Upper lobe of left lung (tissue), 4 donors: ENCODE measurements around the gene CIITA.

ENCODE experiments used
- CTCF ChIP-seq, 6 experiments: fragments of 450-650 bp in 4 of 6; fragments of 200-600 bp in 2 of 6; sonication (generic) in 2 of 6; IDR thresholded peaks; one replicate each; pipeline ENCODE4 v1.5.1; 2016 to 2019; ENCODE audit warnings: antibody characterized with exemption in 6 of 6
- EP300 ChIP-seq, 4 donors: sonication (generic); formaldehyde crosslinking; IDR thresholded peaks; one replicate each; pipeline ENCODE4 v1.5.1; 2017; ENCODE audit warnings: antibody characterized with exemption in 4 of 4, control low read depth in 2 of 4
- POLR2A ChIP-seq, 4 donors: fragments of 450-650 bp; IDR thresholded peaks; one replicate each; pipeline ENCODE4 v1.5.1; 2016 to 2017; ENCODE audit warnings: antibody characterized with exemption in 4 of 4, mild to moderate bottlenecking in 2 of 4
- POLR2AphosphoS5 ChIP-seq, 2 donors: sonication (generic); formaldehyde crosslinking; IDR thresholded peaks; one replicate each; pipeline ENCODE4 v1.5.1; 2017; ENCODE audit warnings: antibody characterized with exemption in 2 of 2

GRCh38 chr16:10951026-10951425, 74.0 kb downstream of the CIITA start:
- no peak for TF ChIP-seq CTCF (IDR thresholded peaks at IDR 0.05)
- TF ChIP-seq POLR2A (IDR thresholded peaks at IDR 0.05), result no peak
- no peak for TF ChIP-seq EP300 (IDR thresholded peaks at IDR 0.05)
- TF ChIP-seq POLR2AphosphoS5 (IDR thresholded peaks at IDR 0.05), result no peak
